Stomach (tissue), 4 donors: Measurements from ENCODE around the gene GBX2.

Experiments
- CTCF ChIP-seq, 7 experiments: fragments of 450-650 bp in 4 of 7; fragments of 200-600 bp in 3 of 7; sonication (generic) in 3 of 7; IDR thresholded peaks; one replicate each; pipeline ENCODE4 v1.5.1; 2016 to 2019; ENCODE audit warnings: antibody characterized with exemption in 7 of 7, control low read depth in 2 of 7, mild to moderate bottlenecking in 1 of 7
- EP300 ChIP-seq: sonication (generic); formaldehyde crosslinking; IDR thresholded peaks from one replicate; pipeline ENCODE4 v1.6.1; 2017; ENCODE audit warnings: antibody characterized with exemption
- POLR2AphosphoS5 ChIP-seq, 3 donors: sonication (generic); formaldehyde crosslinking; IDR thresholded peaks; one replicate each; pipeline ENCODE4 v1.6.1; 2016; ENCODE audit warnings: antibody characterized with exemption in 3 of 3

- TF ChIP-seq POLR2AphosphoS5 (IDR thresholded peaks at IDR 0.05) = no peak
- no peak for TF ChIP-seq EP300
- TF ChIP-seq CTCF (IDR thresholded peaks at IDR 0.05) = no peak
Measured at GRCh38 chr2:236122236-236122635, 46.0 kb downstream of the GBX2 start.
